NOMO-1 treated with dmso at 0.1 percent for 144 hours (cell line): ENCODE results near the gene ALG1L2.
"Not testable (repeated sequence)": the region's sequence is repeated elsewhere in the genome, so short reads cannot be mapped to it uniquely, and the experiment has no call there.

Experiments used
- DNase-seq: peaks from one replicate; lab custom pipeline; 2025; ENCODE audit not compliant: unreplicated experiment; lab: John Stamatoyannopoulos, UW

The ALG1L2 gene

GRCh38 chr3:130122891-130123775 lies 41.5 kb downstream of the ALG1L2 start:
- not testable (repeated sequence) for DNase-seq

GRCh38 chr3:130125406-130125805 lies 43.8 kb downstream of the ALG1L2 start:
- not testable (repeated sequence) for DNase-seq

GRCh38 chr3:130136337-130136736 lies 54.7 kb downstream of the ALG1L2 start:
- DNase-seq: not testable (repeated sequence)

- not testable (repeated sequence) for DNase-seq
These were observed 56.1 kb downstream of the ALG1L2 start for GRCh38 chr3:130137685-130138084.

- not testable (repeated sequence) for DNase-seq
These were observed 57.4 kb downstream of the ALG1L2 start for GRCh38 chr3:130138992-130139391.

GRCh38 chr3:130140756-130141155 lies 59.1 kb downstream of the ALG1L2 start:
- not testable (repeated sequence) for DNase-seq

- DNase-seq: not testable (repeated sequence)
These were observed 62.2 kb downstream of the ALG1L2 start for GRCh38 chr3:130143648-130144327.

- DNase-seq: not testable (repeated sequence)
These were observed 62.7 kb downstream of the ALG1L2 start for GRCh38 chr3:130144328-130144650.

- DNase-seq: not testable (repeated sequence)
These were observed 63.8 kb downstream of the ALG1L2 start for GRCh38 chr3:130145456-130145855.

GRCh38 chr3:130146465-130146864 lies 64.8 kb downstream of the ALG1L2 start:
- DNase-seq: not testable (repeated sequence)
